ENCODE results near the gene SDK1. TPM values are rescaled to one million over a fixed set of nuclear protein-coding genes. Genes with fewer than 3 reads are reported as not detected.

SDK1 gene
- total RNA-seq, 1 donor from 2014 or later = 1.3 TPM

DNA sequence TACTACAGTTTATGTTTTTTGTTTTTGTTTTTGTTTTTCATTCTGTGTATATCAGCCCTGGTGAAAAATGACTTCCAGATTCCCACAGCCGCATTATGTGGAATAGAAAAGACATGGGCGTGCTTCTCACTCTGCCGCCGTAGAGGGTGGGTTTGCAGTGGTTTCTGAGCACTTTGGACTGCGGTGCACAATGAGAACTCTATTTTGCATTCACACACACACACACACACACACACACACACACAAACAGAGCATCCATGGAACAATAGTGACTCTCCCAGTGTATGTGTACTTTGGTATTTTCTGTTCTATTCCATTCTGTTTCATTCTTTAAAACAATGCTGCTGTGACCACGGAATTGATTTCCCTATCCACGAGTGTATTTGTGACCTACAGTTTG is 723.8 kb downstream of the SDK1 start:
- H3K27me3 Mint-ChIP-seq = no peaks in the 10 kb centered on the region
- no peak overlapping the region for H3K27ac Mint-ChIP-seq
- TF ChIP-seq CTCF (IDR thresholded peaks at IDR 0.05) = no peak
- POLR2A ChIA-PET = no interaction called here
- no peak for DNase-seq
- ATAC-seq (ENCODE audit: low read depth) = no peak
- H3K4me3 Mint-ChIP-seq = no peak overlapping the region
- H3K4me1 Mint-ChIP-seq = no peaks in the 10 kb centered on the region
- CTCF ChIA-PET = no interaction called here
- peaks cover under 1% of the 10 kb centered on the region for H3K9me3 Mint-ChIP-seq
- intact Hi-C loops (cut with micrococcal nuclease) = no loop called here
- no peaks in the 10 kb centered on the region for H3K36me3 Mint-ChIP-seq (ENCODE audit: low read depth)

DNA sequence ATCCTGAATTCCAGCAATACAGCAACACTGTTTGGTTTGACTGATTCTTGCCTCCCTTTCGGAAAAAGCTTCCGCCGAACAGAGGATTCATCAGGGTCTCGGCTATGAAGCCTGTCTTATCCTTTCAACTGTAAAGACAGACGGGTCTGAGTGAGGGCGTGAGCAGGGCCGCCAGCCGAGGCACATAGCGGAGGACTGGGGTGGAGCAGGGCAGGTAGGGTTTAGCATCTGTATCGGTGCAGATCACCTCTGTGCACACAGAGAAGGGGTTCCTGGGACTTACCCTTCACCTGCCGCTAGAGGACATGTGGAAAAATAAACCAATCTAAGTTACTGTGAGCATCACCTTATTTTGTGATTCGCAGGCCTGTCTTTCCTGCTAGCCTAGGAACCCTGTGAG is 724.2 kb downstream of the SDK1 start:
- H3K9me3 Mint-ChIP-seq = no peaks in the 10 kb centered on the region
- DNase-seq = no peak
- TF ChIP-seq CTCF (IDR thresholded peaks at IDR 0.05) = no peak
- H3K4me1 Mint-ChIP-seq = no peaks in the 10 kb centered on the region
- H3K27ac Mint-ChIP-seq = no peak overlapping the region
- intact Hi-C loops (cut with micrococcal nuclease) = no loop called here
- CTCF ChIA-PET = no interaction called here
- no peak for ATAC-seq (ENCODE audit: low read depth)
- H3K36me3 Mint-ChIP-seq (ENCODE audit: low read depth) = no peaks in the 10 kb centered on the region
- H3K4me3 Mint-ChIP-seq = no peak overlapping the region
- POLR2A ChIA-PET = no interaction called here
- H3K27me3 Mint-ChIP-seq = no peaks in the 10 kb centered on the region

DNA sequence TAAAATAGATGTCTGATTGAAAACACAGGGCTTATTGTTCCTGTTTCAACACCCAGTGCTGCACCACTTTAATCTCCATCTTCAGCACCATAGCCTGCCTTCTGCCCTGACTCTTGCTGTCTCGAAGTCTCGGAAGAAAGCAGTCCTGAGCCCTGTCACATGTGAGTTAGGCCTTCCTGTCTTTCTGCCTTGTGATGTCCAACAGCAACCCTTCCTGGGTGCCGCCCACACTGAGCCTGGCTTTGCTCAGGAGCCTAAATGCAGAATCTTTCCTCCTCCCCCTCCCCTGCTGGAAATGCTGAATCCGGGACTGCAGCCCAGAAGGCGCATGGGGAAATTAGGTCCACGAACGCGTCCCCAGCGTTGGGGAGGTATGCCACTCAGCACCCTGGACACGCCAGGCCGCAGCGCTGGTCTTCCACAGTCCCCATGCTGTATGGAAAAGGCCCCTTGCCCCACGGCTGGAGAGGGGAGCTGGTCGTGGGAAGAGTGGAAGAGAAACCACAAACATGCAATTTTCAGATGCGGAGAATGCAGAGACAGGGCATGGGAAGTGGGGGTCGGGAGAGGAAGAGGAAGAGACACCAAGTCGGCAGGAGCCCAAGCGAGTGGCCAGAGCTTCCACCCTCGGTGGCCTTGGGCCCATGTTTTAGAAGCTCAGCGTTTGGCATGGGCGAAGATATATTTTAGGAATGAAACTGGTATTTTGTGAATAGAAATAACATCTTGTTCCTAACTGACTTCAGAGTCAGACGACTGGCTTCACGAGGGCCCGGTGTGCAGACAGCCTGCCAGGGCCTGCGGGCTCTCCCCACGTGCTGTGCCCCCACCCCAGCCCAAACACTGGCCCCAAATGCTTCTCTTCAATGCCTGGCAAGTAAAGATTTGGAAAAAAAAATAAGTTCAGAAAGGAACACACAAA is 724.9 kb downstream of the SDK1 start:
- no peaks in the 10 kb centered on the region for H3K27me3 Mint-ChIP-seq
- H3K9me3 Mint-ChIP-seq = no peaks in the 10 kb centered on the region
- ChIA-PET POLR2A (no interaction called here), CTCF (no interaction called here)
- ATAC-seq (ENCODE audit: low read depth) = no peak
- H3K4me3 Mint-ChIP-seq = no peak overlapping the region
- intact Hi-C loops (cut with micrococcal nuclease) = no loop called here
- no peak for TF ChIP-seq CTCF (IDR thresholded peaks at IDR 0.05)
- no peak overlapping the region for H3K27ac Mint-ChIP-seq
- H3K4me1 Mint-ChIP-seq = no peaks in the 10 kb centered on the region
- H3K36me3 Mint-ChIP-seq (ENCODE audit: low read depth) = no peaks in the 10 kb centered on the region
- no peak for DNase-seq

DNA sequence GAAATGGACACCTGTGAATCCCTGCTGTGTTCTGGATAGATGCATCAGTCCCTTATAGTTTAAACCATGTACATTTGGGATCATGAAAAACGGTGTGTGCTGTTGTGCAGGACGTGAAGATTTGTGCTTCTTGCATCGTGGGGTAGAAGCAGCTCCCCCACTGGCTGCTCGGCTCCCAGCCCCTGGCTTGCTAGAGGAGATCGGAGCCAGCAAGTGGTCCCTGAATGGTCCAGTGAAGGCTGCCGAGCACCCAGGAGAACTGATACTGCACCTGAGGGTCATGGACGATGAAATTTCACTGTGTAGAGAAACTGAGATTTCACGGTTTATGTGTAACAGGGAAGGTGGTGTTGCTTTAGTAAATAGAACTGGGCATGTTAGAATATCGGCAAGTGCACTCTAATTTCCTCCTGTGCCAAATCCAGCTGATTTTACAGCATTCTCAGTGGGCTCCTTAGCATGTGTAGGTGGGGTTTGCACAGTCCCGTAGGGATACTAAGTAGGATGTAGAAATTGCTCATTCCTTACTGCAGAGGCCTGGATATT is 726.0 kb downstream of the SDK1 start:
- no peak for DNase-seq
- Mint-ChIP-seq H3K4me3 (no peak overlapping the region), H3K9me3 (no peaks in the 10 kb centered on the region), H3K27ac (no peak overlapping the region), H3K4me1 (no peaks in the 10 kb centered on the region), H3K27me3 (no peaks in the 10 kb centered on the region), H3K36me3 (ENCODE audit: low read depth) (no peaks in the 10 kb centered on the region)
- no peak for TF ChIP-seq CTCF (IDR thresholded peaks at IDR 0.05)
- ATAC-seq (ENCODE audit: low read depth) = no peak
- ChIA-PET POLR2A (no interaction called here), CTCF (no interaction called here)
- intact Hi-C loops (cut with micrococcal nuclease) = no loop called here

DNA sequence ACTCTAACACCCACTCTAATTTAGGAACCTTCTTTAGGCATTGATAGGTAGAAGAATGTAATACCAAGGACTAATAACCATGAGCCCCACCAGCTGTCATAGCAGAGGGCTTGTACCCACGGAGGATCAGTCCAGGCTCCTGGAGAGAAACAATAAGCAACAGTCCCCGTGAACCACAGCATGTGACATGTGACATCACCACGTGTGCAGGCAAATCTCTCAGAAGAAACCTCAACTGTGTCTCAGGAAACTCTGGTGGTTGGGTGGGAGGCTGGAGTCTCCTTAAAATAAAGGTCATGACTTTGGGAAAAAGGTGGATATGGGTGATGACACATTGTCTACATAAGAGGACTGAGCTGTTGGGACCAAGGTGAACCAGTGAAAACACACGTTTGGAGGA is 727.2 kb downstream of the SDK1 start:
- DNase-seq (no peak), ATAC-seq (ENCODE audit: low read depth) (no peak)
- no peak overlapping the region for H3K4me3 Mint-ChIP-seq
- CTCF ChIA-PET = no interaction called here
- H3K27ac Mint-ChIP-seq = no peak overlapping the region
- no peaks in the 10 kb centered on the region for H3K36me3 Mint-ChIP-seq (ENCODE audit: low read depth)
- intact Hi-C loops (cut with micrococcal nuclease) = no loop called here
- POLR2A ChIA-PET = no interaction called here
- no peaks in the 10 kb centered on the region for H3K4me1 Mint-ChIP-seq
- no peaks in the 10 kb centered on the region for H3K27me3 Mint-ChIP-seq
- H3K9me3 Mint-ChIP-seq = no peaks in the 10 kb centered on the region
- no peak for TF ChIP-seq CTCF (IDR thresholded peaks at IDR 0.05)

Measured in activated B cell treated with CpG ODN at 0.5 μM for 24 hours (primary cell).